ENCODE data around the gene FAM161A. TPM values are rescaled to one million over a fixed set of nuclear protein-coding genes. Genes with fewer than 3 reads are reported as not detected.

Gene FAM161A
- 10 to 100 TPM; 15.1 to 19.0 TPM for total RNA-seq
- 8.7 TPM for polyA plus RNA-seq (2013, experiment 1 of 2)
- 11.9 TPM for polyA plus RNA-seq (2013, experiment 2 of 2)
- long read RNA-seq, experiment 1, partial matches to known transcripts, result 3 of 5 reads
- long read RNA-seq, experiment 1, other reads (novel, unspliced or antisense), result 1 of 5 reads
- long read RNA-seq, experiment 2, transcript FAM161A-203 (6 exons, 3,684 nt), result major isoform, 15 of 29 reads
- long read RNA-seq, experiment 2, transcript FAM161A-202 (7 exons, 3,762 nt), result minor isoform, 8 of 29 reads
- long read RNA-seq, experiment 2, partial matches to known transcripts, result 2 of 29 reads
- long read RNA-seq, experiment 2, other reads (novel, unspliced or antisense), result 2 of 29 reads
- long read RNA-seq, experiment 3, partial matches to known transcripts, result 31 of 36 reads
- long read RNA-seq, experiment 3, other reads (novel, unspliced or antisense), result 5 of 36 reads
- long read RNA-seq, experiment 4, partial matches to known transcripts, result 21 of 32 reads
- long read RNA-seq, experiment 4, other reads (novel, unspliced or antisense), result 8 of 32 reads

- H3K36me3 ChIP-seq (ENCODE audit: control insufficient read depth, insufficient read depth, low read length), result no peaks in the 10 kb centered on the region
- no peaks in the 10 kb centered on the region for H3K9me3 ChIP-seq (ENCODE audit: control insufficient read depth, low read length)
- peak within 1 kb of the TSS; percentile 98 for H3K4me3 ChIP-seq (ENCODE audit: low read length)
- no peaks in the 10 kb centered on the region for H3K4me1 ChIP-seq (ENCODE audit: control insufficient read depth, insufficient read depth, low read length)
- H3K9ac ChIP-seq (ENCODE audit: extremely low read depth, low read length, poor library complexity, severe bottlenecking), result peak within 1 kb of the TSS; percentile 26
- Mint-ChIP-seq H3K9me3 (no peaks in the 10 kb centered on the region), H3K27me3 (ENCODE audit: insufficient read depth) (peaks cover 1% of the 10 kb centered on the region), H3K4me1 (peaks cover 14% of the 10 kb centered on the region), H3K36me3 (ENCODE audit: low read depth) (no peaks in the 10 kb centered on the region), H3K4me3 (peak within 1 kb of the TSS; percentile 81), H3K27ac (peak within 1 kb of the TSS; percentile 97)
- H3K27me3 ChIP-seq (ENCODE audit: control insufficient read depth, insufficient read depth, low read length, poor library complexity, severe bottlenecking), result no peaks in the 10 kb centered on the region
- peak within 1 kb of the TSS; percentile 45 for H3K27ac ChIP-seq (ENCODE audit: low read depth, low read length)
- WGBS, 2 experiments (ENCODE audit: insufficient coverage in 1 of 2, insufficient read length in 1 of 2), result 0% methylated on average over 18 to 50 of the region's 50 CpGs
- no peak for TF ChIP-seq CTCF (conservative IDR thresholded peaks at IDR 0.05)
- DNase-seq, result peak; percentile 95
Measured at GRCh38 chr2:61853847-61854563, at the start of gene FAM161A. Gene FAM161A, minus strand, starts transcription at chr2:61854060. Its CDS starts 19 bp downstream, at chr2:61854041.

GRCh38 chr2:61900281-61900680, 46.4 kb upstream of the FAM161A start:
- Mint-ChIP-seq H3K4me1 (no peaks in the 10 kb centered on the region), H3K4me3 (no peak overlapping the region), H3K9me3 (no peaks in the 10 kb centered on the region), H3K27me3 (ENCODE audit: insufficient read depth) (no peaks in the 10 kb centered on the region), H3K27ac (no peak overlapping the region), H3K36me3 (ENCODE audit: low read depth) (no peaks in the 10 kb centered on the region)
- H3K9ac ChIP-seq (ENCODE audit: extremely low read depth, low read length, poor library complexity, severe bottlenecking), result no peak overlapping the region
- H3K36me3 ChIP-seq (ENCODE audit: control insufficient read depth, insufficient read depth, low read length), result no peaks in the 10 kb centered on the region
- no peaks in the 10 kb centered on the region for H3K9me3 ChIP-seq (ENCODE audit: control insufficient read depth, low read length)
- no peaks in the 10 kb centered on the region for H3K4me1 ChIP-seq (ENCODE audit: control insufficient read depth, insufficient read depth, low read length)
- no peak for DNase-seq
- no peak for TF ChIP-seq CTCF (conservative IDR thresholded peaks at IDR 0.05)
- no peaks in the 10 kb centered on the region for H3K27me3 ChIP-seq (ENCODE audit: control insufficient read depth, insufficient read depth, low read length, poor library complexity, severe bottlenecking)
- no peak overlapping the region for H3K4me3 ChIP-seq (ENCODE audit: low read length)
- WGBS, 2 experiments (ENCODE audit: insufficient coverage in 1 of 2, insufficient read length in 1 of 2), result 88 to 100% methylated on average over 1 of the region's 1 CpG
- H3K27ac ChIP-seq (ENCODE audit: low read depth, low read length), result no peak overlapping the region

- H3K36me3 Mint-ChIP-seq (ENCODE audit: low read depth), result no peaks in the 10 kb centered on the region
- TF ChIP-seq CTCF (conservative IDR thresholded peaks at IDR 0.05), result peak; percentile 62
- Histone ChIP-seq H3K9me3 (ENCODE audit: control insufficient read depth, low read length) (no peaks in the 10 kb centered on the region), H3K4me1 (ENCODE audit: control insufficient read depth, insufficient read depth, low read length) (no peaks in the 10 kb centered on the region), H3K27me3 (ENCODE audit: control insufficient read depth, insufficient read depth, low read length, poor library complexity, severe bottlenecking) (no peaks in the 10 kb centered on the region), H3K27ac (ENCODE audit: low read depth, low read length) (no peak overlapping the region), H3K4me3 (ENCODE audit: low read length) (no peak overlapping the region), H3K9ac (ENCODE audit: extremely low read depth, low read length, poor library complexity, severe bottlenecking) (no peak overlapping the region), H3K36me3 (ENCODE audit: control insufficient read depth, insufficient read depth, low read length) (no peaks in the 10 kb centered on the region)
- no peaks in the 10 kb centered on the region for H3K9me3 Mint-ChIP-seq
- WGBS, 2 experiments (ENCODE audit: insufficient coverage in 1 of 2, insufficient read length in 1 of 2), result 76% methylated on average over 2 of the region's 2 CpGs; no CpG with 5 or more reads in 1 of the 2 experiments
- H3K4me1 Mint-ChIP-seq, result no peaks in the 10 kb centered on the region
- H3K27me3 Mint-ChIP-seq (ENCODE audit: insufficient read depth), result no peaks in the 10 kb centered on the region
- no peak overlapping the region for H3K27ac Mint-ChIP-seq
- DNase-seq, result no peak
- H3K4me3 Mint-ChIP-seq, result no peak overlapping the region
Measured at GRCh38 chr2:61898810-61899209, 45.0 kb upstream of the FAM161A start.

Data from endodermal cell (in vitro differentiated cells).